Lower leg skin (tissue), 4 donors: Measurements from ENCODE around the gene DYNLT2B. TPM values are rescaled to one million over a fixed set of nuclear protein-coding genes. Genes with fewer than 3 reads are reported as not detected.

Source experiments
- DNase-seq, 2 donors: peaks; one replicate each; pipeline ENCODE4 v3.0.0-alpha.2; 2019; ENCODE audit warnings: low spot score in 2 of 2
- H3K4me3 ChIP-seq: fragments of 200-600 bp; sonication (generic); 2 replicates; pipeline ENCODE4 v1.5.1; 2017; ENCODE audit warnings: mild to moderate bottlenecking, low read depth; ENCODE audit not compliant: poor library complexity, severe bottlenecking
- POLR2A ChIP-seq, 2 donors: fragments of 450-650 bp; IDR thresholded peaks; one replicate each; pipeline ENCODE4 v1.6.1; 2016 to 2017; ENCODE audit warnings: antibody characterized with exemption in 2 of 2, mild to moderate bottlenecking in 1 of 2, moderate library complexity in 1 of 2
- WGBS, 2 donors: methylation state at CpG; one replicate each; pipeline ENCODE4 v1.1.5; 2018; 5-methylcytosine and 5-hydroxymethylcytosine counted together
- intact Hi-C: fragments of 100-400 bp; cut with DNase I; formaldehyde crosslinking; loops from one replicate; pipeline ENCODE4 v1.15.0; 2023; ENCODE audit warnings: low total_unique reads
- total RNA-seq, 4 donors: library from RNA; depleted of rRNA; stranded (reverse); fragments of >200 nt; gene quantifications; one replicate each; pipeline ENCODE4 v1.1.0, GENCODE V29; 2016
- TF ChIP-seq, protein P1 (sequence below), 3 donors: fragments of 450-650 bp; IDR thresholded peaks; one replicate each; pipeline ENCODE4 v1.5.1; 2016; ENCODE audit warnings: antibody characterized with exemption in 3 of 3, mild to moderate bottlenecking in 3 of 3, moderate library complexity in 2 of 3

The DYNLT2B gene
- total RNA-seq, 4 donors from 2014 or later, result 7.6 to 9.1 (median 8.4) TPM

DNA sequence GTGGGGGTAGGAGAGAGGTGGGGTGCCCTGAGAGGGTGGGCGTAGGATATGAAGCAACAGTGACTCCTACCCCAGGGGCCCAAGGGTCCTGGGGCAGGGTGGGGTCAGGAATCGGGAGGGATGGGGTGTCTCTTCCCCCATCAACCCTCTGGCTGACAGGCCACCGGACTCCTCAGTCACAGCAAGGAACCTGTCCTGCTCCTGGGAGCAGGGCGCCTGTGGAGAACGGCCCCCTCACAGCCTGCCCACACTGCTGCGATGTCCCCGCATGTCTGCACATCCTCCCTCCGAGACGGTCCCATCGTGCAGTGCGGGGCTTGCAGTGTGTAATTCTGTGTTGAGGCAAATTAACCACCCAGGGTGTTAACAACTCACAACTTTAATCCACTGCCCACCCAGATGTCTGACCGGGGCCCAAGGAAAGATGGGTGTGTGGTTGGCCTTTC, 17.5 kb upstream of the DYNLT2B start:
- no peak for DNase-seq
- intact Hi-C loops, result no loop called here
- TF ChIP-seq, protein P1, sequence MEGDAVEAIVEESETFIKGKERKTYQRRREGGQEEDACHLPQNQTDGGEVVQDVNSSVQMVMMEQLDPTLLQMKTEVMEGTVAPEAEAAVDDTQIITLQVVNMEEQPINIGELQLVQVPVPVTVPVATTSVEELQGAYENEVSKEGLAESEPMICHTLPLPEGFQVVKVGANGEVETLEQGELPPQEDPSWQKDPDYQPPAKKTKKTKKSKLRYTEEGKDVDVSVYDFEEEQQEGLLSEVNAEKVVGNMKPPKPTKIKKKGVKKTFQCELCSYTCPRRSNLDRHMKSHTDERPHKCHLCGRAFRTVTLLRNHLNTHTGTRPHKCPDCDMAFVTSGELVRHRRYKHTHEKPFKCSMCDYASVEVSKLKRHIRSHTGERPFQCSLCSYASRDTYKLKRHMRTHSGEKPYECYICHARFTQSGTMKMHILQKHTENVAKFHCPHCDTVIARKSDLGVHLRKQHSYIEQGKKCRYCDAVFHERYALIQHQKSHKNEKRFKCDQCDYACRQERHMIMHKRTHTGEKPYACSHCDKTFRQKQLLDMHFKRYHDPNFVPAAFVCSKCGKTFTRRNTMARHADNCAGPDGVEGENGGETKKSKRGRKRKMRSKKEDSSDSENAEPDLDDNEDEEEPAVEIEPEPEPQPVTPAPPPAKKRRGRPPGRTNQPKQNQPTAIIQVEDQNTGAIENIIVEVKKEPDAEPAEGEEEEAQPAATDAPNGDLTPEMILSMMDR (IDR thresholded peaks at IDR 0.05), result no peak
- no peak for TF ChIP-seq POLR2A (IDR thresholded peaks at IDR 0.05)
- 48 to 61% methylated on average over 12 of the region's 12 CpGs for WGBS, 2 donors
- H3K4me3 ChIP-seq, result no peak overlapping the region

DNA sequence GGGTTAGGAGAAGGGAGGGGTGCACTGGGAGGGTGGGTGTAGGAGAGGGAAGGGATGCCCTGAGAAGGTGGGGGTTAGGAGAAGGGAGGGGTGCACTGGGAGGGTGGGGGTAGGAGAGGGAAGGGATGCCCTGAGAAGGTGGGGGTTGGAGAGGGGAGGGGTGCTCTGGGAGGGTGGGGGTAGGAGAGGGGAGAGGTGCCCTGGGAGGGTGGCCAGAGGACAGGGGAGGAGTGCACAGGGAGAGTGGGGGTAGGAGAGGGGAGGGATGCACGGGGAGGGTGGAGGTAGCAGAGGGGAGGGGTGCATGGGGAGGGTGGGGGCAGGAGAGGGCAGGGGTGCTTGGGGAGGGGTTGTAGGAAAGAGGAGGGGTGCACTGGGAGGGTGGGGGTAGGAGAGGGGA, 16.9 kb upstream of the DYNLT2B start:
- H3K4me3 ChIP-seq, result no peak overlapping the region
- TF ChIP-seq POLR2A (IDR thresholded peaks at IDR 0.05), result no peak
- TF ChIP-seq, protein P1 (IDR thresholded peaks at IDR 0.05), result no peak
- 17% methylated on average over 1 of the region's 1 CpG; no CpG with 5 or more reads in 1 of the 2 donors for WGBS, 2 donors
- intact Hi-C loops, result no loop called here
- no peak for DNase-seq

DNA sequence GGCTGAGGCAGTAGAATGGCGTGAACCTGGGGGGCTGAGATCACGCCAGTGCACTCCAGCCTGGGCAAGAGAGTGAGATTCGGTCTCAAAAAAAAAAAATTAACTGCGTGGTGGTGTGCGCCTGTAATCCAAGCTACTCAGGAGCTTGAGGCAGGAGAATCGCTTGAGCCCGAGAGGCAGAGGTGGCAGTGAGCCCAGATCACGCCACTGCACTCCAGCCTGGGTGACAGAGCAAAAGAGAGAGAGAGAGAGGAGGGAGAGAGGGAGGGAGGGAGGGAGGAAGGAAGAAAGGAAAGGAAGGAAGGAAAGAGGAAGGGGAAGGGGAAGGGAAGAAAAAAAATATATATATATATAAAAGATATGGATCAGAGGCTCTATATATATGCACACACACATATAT, 14.1 kb upstream of the DYNLT2B start:
- TF ChIP-seq, protein P1 (IDR thresholded peaks at IDR 0.05), result no peak
- TF ChIP-seq POLR2A (IDR thresholded peaks at IDR 0.05), result no peak
- intact Hi-C loops, result no loop called here
- WGBS, 2 donors, result 78 to 81% methylated on average over 8 of the region's 8 CpGs
- H3K4me3 ChIP-seq, result no peak overlapping the region
- DNase-seq, result no peak

DNA sequence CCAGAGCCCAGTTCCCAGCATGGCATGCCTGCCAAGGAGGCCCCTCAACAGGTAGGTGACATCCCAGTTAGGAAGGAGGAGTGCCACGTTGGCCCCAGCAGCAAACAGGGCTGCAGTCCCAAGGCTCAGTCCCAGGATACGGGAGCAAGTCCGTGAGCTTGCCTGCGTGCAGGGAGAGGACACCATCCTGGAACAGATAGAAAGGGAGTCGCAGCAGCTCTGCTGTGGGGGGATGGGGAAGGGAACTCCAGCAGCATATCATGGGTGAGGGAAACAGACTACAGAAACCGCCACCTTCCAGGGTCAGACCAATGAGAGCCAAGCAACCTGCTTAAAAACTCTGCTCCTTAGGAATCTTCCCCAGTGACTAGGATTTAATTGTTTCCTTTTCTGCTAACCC, 9.4 kb upstream of the DYNLT2B start:
- no peak overlapping the region for H3K4me3 ChIP-seq
- intact Hi-C loops, result no loop called here
- TF ChIP-seq, protein P1 (IDR thresholded peaks at IDR 0.05), result no peak
- TF ChIP-seq POLR2A (IDR thresholded peaks at IDR 0.05), result no peak
- WGBS, 2 donors, result 32 to 52% methylated on average over 3 to 6 of the region's 6 CpGs
- DNase-seq, result no peak

DNA sequence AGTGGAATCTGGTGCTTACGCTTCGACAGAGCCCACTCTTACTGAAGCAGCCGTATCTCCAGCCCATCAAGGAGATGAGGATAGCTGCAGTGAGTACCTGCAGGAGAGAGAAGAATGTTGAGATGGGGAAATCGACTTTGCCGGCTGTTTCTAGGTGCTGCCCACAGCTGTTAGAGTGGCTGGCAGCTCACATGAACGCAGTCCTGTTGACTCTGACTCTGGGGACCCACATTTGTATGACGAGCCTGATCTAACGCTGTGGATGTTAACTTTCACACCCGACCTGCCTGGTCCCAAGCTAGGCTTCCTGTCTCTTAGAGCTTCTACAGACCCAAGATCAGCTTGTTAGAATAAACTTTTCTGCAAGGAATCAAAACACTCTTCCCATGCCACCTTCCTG, 8.9 kb upstream of the DYNLT2B start:
- intact Hi-C loops, result no loop called here
- 82 to 83% methylated on average over 9 of the region's 9 CpGs for WGBS, 2 donors
- TF ChIP-seq POLR2A (IDR thresholded peaks at IDR 0.05), result no peak
- TF ChIP-seq, protein P1 (IDR thresholded peaks at IDR 0.05), result no peak
- DNase-seq, result no peak
- H3K4me3 ChIP-seq, result no peak overlapping the region

DNA sequence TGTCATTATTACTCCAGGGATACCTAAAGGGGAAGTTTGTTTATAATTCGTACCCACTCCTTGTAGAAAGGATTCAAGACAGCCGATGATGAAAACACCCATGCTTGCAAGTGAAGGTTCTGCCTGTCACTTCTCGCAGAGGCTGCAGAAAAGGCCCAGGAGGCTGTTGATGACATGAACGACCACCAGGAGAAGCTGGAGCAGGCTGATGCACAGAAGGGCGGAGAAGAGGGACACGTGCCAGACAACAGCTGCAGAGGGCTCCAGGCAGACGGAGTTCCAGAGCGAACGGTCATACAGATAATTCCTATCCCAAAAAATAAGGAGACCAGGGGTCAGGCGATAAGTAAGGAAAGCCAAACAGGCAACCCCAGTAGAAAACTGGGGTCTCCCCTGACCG, 5.7 kb upstream of the DYNLT2B start:
- 54 to 63% methylated on average over 11 of the region's 11 CpGs for WGBS, 2 donors
- no peak for DNase-seq
- intact Hi-C loops, result no loop called here
- H3K4me3 ChIP-seq, result no peak overlapping the region
- TF ChIP-seq, protein P1 (IDR thresholded peaks at IDR 0.05), result no peak
- TF ChIP-seq POLR2A (IDR thresholded peaks at IDR 0.05), result no peak
